D721Med (cell line): ENCODE results near the gene MYH1.
"Not testable (repeated sequence)": the region's sequence is repeated elsewhere in the genome, so short reads cannot be mapped to it uniquely, and the experiment has no call there.

Experiments used
- DNase-seq: peaks from one replicate; pipeline ENCODE4 v3.0.0; 2011; ENCODE audit warnings: low spot score; ENCODE audit not compliant: insufficient read length
- FAIRE-seq: peaks from 2 replicates; lab custom pipeline; 2011; peaks lifted over from hg19 to GRCh38; lab: Jason Lieb, UNC
- CTCF ChIP-seq: IDR thresholded peaks from 2 replicates; pipeline ENCODE4 v1.5.1; 2012; ENCODE audit warnings: mild to moderate bottlenecking, control low read depth; ENCODE audit not compliant: insufficient read depth; ENCODE audit errors: missing control alignments

The MYH1 gene

DNA sequence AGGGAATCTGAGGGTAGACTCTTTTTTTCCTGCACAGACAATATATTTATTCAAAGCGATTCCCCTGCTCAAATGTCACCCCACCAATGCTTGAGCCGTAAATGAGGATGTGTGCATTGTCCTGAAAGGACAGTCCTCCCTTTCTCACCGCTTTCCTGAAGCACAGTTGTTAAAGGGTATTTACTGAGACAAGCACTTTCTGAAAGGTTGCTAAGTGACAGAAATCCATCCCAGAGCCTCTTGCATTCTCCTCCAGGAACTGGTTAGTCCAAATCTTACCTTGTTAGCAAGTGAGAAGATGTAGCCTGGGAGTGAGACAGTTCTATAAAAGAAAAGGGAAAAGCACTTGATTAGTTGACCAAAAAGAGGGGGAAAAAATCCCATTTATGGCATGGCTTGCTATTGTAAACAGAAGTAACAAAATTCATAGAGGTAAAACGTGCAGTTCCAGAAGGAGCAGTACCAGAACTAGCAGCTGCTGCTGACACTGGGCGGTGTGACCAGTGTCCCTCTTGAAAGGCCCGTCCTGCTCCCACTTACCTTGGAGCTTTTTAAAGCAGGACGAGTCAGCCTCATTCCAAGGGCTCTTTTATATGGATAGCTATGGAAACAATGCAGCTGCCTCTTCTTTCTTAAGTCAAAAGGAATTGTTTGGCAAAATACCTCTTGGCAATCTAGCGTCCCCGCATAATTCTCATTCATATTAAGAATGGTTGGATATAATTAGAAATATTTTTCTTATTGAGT lies 30.9 kb upstream of the MYH1 start, which contains the start of gene MYH2:
Gene MYH2 (minus strand): TSS at position 563 of the 747 bp plus-strand sequence. CDS start 1,738 bp downstream, outside the sequence.
- no peak for TF ChIP-seq CTCF
- FAIRE-seq (no peak), DNase-seq (no peak)

- no peak for TF ChIP-seq CTCF
- no peak for DNase-seq
- no peak for FAIRE-seq
These were observed 29.0 kb upstream of the MYH1 start for GRCh38 chr17:10547351-10547750.

DNA sequence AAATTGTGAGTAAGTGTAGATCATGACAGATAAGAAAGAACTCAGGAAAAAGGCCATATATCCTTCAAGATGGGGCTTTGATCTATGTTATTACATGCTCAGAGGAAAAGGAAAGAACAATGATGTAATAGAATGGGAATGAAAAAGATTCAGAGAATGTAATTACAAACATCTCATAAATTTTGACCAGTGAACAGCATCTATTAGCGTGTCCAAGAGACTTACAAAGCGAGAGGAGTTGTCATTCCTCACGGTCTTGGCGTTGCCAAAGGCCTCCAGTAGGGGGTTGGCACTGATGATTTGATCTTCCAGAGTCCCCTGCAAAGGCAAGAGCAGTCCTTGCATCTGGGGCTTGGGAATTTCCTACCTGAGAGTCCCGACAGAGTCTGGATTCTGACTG lies 25.1 kb upstream of the MYH1 start:
- not testable (repeated sequence) for FAIRE-seq, DNase-seq

DNA sequence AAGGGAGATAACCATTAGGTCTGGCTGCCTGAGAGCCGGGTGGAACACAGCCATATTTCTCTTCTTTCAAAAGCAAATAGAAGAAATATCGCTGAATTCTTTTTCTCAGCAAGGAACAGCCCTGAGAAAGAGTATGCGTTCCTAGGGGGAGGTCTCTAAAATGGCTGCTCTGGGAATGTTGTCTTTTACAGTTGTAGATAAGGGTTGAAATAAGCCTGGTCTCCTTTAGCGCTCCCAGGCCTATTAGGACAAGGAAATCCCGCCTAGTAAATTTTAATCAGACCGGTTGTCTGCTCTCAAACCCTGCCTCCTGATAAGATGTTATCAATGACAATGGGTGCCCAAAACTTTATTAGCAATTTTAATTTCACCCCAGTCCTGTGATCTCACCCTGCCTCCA lies 22.8 kb upstream of the MYH1 start:
- FAIRE-seq, DNase-seq: not testable (repeated sequence)

- FAIRE-seq (no peak), DNase-seq (no peak)
- no peak for TF ChIP-seq CTCF
These were observed 13.7 kb upstream of the MYH1 start for GRCh38 chr17:10532026-10532425.

GRCh38 chr17:10527419-10527818 lies 9.1 kb upstream of the MYH1 start:
- TF ChIP-seq CTCF: no peak
- FAIRE-seq (no peak), DNase-seq (no peak)

DNA sequence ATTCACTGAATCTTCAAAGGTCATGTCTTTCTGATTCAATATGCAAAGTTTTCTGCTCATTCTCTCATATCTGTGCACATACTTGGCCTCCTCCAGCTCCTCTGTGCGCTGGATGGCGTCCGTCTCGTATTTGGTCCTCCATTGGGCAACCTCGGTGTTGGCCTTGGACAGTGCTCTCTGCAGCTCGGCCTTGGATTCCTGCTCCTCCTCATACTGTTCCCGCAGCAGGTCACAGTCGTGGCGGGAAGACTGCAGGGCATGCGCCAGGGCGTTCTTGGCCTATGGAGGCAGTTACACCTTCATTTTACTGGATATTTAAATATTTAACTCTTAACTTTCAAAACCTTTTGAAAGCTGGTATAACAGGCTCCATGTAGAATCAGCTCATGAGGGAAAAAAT lies 8.2 kb upstream of the MYH1 start:
- TF ChIP-seq CTCF: no peak
- FAIRE-seq (no peak), DNase-seq (no peak)

GRCh38 chr17:10523064-10523463 lies 4.7 kb upstream of the MYH1 start:
- FAIRE-seq (no peak), DNase-seq (no peak)
- TF ChIP-seq CTCF: no peak
